NT2/D1 (cell line): ENCODE data around the gene DLG2.

Source experiments
- SUZ12 ChIP-seq: IDR thresholded peaks from 2 replicates; pipeline ENCODE4 v1.6.1; 2011; ENCODE audit not compliant: insufficient read length, insufficient read depth; ENCODE audit errors: extremely low read depth
- YY1 ChIP-seq: IDR thresholded peaks from 2 replicates; pipeline ENCODE4 v1.6.1; 2011; ENCODE audit not compliant: insufficient read length, insufficient read depth

DNA sequence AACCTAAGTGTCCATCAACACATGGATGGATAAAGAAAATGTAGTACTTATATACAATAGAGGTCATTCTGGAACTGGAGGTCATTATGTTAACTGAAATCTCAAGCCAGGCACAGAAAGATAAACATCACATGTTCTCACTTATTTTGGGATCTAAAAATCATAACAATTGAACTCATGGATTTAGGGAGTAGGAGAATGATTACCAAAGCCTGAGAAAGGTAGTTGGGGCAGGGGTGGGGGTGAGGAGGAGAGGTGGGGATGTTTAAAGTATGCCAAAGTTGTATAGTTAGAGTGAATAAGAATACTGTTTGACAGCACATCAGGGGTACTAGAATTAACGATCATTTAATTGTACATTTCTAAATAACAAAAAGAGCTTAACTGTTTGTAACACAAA is 1112.7 kb downstream of the DLG2 start:
- TF ChIP-seq YY1, result no peak
- TF ChIP-seq SUZ12, result no peak
